Mesenteric fat pad (tissue), 1 donor: ENCODE data around the gene BMP7. TPM values are rescaled to one million over a fixed set of nuclear protein-coding genes. Genes with fewer than 3 reads are reported as not detected.
"Not testable (repeated sequence)": the region's sequence is repeated elsewhere in the genome, so short reads cannot be mapped to it uniquely, and the experiment has no call there.

Experiments
- DNase-seq: peaks from one replicate; pipeline ENCODE4 v3.0.0-alpha.2; 2020; ENCODE audit warnings: low spot score
- total RNA-seq: library from RNA; stranded (reverse); fragmentation: NEBNext Ultra II Directional; extraction: Animal tissue kit (Norgen Biotek cat#: 25700); gene quantifications from one replicate; pipeline ENCODE4 v1.2.1, GENCODE V29; 2021
- donor health status: DM: yes; HTN: yes; CAD: no.

BMP7 gene
- total RNA-seq, 1 donor from 2014 or later = 0.16 TPM

- DNase-seq = no peak
These were observed 15.1 kb downstream of the BMP7 start for GRCh38 chr20:57251344-57251743.

GRCh38 chr20:57250607-57251343 is 15.7 kb downstream of the BMP7 start:
- DNase-seq = no peak

- no peak for DNase-seq
These were observed 16.7 kb downstream of the BMP7 start for GRCh38 chr20:57249772-57250171.

GRCh38 chr20:57249073-57249472 is 17.4 kb downstream of the BMP7 start:
- DNase-seq = no peak

- DNase-seq = no peak
These were observed 18.2 kb downstream of the BMP7 start for GRCh38 chr20:57248132-57248797.

- no peak for DNase-seq
These were observed 19.0 kb downstream of the BMP7 start for GRCh38 chr20:57247292-57247965.

GRCh38 chr20:57245997-57246396 is 20.4 kb downstream of the BMP7 start:
- no peak for DNase-seq

- DNase-seq = no peak
These were observed 21.7 kb downstream of the BMP7 start for GRCh38 chr20:57244627-57245214.

- no peak for DNase-seq
These were observed 22.2 kb downstream of the BMP7 start for GRCh38 chr20:57244221-57244585.

- no peak for DNase-seq
These were observed 22.8 kb downstream of the BMP7 start for GRCh38 chr20:57243480-57244220.

- DNase-seq = no peak
These were observed 24.0 kb downstream of the BMP7 start for GRCh38 chr20:57242414-57242813.

GRCh38 chr20:57241363-57241991 is 25.0 kb downstream of the BMP7 start:
- no peak for DNase-seq

GRCh38 chr20:57240581-57241362 is 25.7 kb downstream of the BMP7 start:
- no peak for DNase-seq

- not testable (repeated sequence) for DNase-seq
These were observed 26.7 kb downstream of the BMP7 start for GRCh38 chr20:57239725-57240124.

GRCh38 chr20:57239324-57239723 is 27.1 kb downstream of the BMP7 start:
- not testable (repeated sequence) for DNase-seq

- DNase-seq = no peak
These were observed 28.4 kb downstream of the BMP7 start for GRCh38 chr20:57238089-57238488.

GRCh38 chr20:57237585-57237953 is 28.9 kb downstream of the BMP7 start:
- no peak for DNase-seq

- no peak for DNase-seq
These were observed 29.4 kb downstream of the BMP7 start for GRCh38 chr20:57236813-57237584.

GRCh38 chr20:57234556-57235251 is 31.7 kb downstream of the BMP7 start:
- DNase-seq = no peak
